NCI-H748 (cell line): ENCODE results near the gene COLQ.
"Not testable (repeated sequence)": the region's sequence is repeated elsewhere in the genome, so short reads cannot be mapped to it uniquely, and the experiment has no call there.

Experiments
- DNase-seq: peaks from one replicate; lab custom pipeline; 2025; ENCODE audit not compliant: unreplicated experiment; lab: John Stamatoyannopoulos, UW

The COLQ gene

GRCh38 chr3:15458212-15458780 lies 63.2 kb downstream of the COLQ start:
- DNase-seq = no peak

- not testable (repeated sequence) for DNase-seq
These were observed 64.6 kb downstream of the COLQ start for GRCh38 chr3:15456915-15457314.

DNA sequence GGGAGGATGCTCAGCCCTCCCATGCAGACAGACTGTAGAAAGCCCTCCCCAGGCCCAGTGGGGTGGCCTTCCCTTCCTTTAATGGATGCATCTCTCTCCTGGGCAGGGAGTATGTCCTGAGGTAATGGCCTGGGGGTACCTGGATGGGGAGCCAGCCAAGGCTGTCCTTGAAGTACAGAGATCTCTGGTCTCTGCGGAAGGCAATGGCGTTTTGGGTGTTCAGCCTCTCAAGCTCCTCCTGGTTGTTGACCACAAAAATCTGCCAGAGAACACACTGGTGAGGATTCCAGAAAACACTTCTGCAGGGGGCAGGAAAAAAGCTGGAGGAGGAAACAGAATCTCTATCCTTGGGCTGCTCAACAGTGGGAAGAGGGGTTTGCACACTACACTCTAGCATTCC lies 65.2 kb downstream of the COLQ start:
- DNase-seq = no peak

GRCh38 chr3:15455756-15456155 lies 65.8 kb downstream of the COLQ start:
- no peak for DNase-seq

DNA sequence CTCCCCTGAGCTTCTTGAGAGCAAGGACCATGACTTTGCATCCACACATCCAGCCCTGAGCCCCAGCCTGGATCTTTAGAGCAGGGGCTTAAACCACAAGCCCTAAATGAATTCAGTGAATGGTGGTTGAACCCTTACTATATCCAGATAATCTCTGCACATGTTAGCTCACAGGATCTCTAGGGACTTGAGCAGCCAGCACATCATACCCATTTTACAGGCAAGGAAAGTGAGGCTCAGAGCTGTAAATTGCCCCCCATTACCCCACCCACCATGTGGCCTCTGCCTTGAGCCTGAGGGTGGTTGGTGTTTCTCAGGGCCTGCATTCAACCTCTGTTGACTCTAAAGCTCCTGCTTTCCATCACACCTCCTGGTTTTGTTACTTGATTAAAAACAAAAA lies 66.5 kb downstream of the COLQ start:
- no peak for DNase-seq

DNA sequence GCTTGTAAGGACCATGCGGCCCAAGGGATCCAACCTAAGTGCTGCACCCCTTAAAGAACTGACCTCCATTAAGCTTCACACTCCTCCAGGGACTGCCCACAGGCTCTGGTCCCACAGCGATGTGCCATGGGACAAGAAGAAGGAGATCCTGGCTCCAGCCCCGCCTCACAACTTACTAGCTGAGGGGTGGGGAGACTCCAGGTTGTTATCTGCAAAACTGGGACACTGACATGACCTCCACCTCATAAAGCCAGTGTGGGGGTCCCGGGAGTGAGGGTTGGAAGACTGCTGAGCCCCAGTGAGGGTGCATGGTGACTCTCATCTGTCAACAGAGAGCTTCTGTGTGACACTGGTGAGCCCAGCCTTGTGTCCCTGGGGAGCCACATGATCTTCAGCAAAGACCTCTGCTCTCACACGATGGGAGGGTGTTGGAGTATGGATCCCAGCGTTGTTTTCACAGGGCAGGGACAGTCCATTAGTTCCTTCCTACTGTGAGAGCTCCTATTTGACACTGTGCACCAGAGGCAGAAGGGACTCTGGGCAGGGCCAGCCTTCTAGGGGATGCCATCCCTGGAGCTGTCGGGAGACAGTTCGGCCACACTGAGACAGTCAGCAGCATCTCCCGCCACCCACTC lies 67.4 kb downstream of the COLQ start:
- DNase-seq = no peak

GRCh38 chr3:15453501-15453900 lies 68.0 kb downstream of the COLQ start:
- no peak for DNase-seq

DNA sequence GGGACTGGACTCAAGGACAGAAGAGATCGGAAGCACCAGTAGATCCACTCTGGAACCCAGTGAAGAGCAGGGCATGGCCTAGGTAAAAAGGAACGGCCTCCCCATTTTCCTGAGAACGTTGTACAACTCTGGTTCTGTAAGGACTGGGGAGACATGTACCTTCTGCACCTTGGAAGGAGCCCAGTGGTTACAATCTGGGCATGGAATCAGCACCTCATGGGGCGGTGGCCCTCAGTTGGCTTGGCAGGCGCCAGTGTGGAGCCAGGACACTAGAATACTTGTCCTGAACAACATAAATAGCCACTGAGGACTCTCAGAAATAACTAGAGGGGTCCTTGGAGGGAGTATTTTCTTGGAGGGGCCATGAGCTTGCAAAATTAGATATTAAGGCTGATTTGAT lies 68.5 kb downstream of the COLQ start:
- DNase-seq = no peak

- no peak for DNase-seq
These were observed 69.3 kb downstream of the COLQ start for GRCh38 chr3:15452156-15452555.

GRCh38 chr3:15451216-15452113 lies 70.0 kb downstream of the COLQ start:
- DNase-seq = no peak

- DNase-seq = no peak
These were observed 70.9 kb downstream of the COLQ start for GRCh38 chr3:15450438-15451215.

GRCh38 chr3:15449489-15450224 lies 71.8 kb downstream of the COLQ start:
- DNase-seq = no peak

DNA sequence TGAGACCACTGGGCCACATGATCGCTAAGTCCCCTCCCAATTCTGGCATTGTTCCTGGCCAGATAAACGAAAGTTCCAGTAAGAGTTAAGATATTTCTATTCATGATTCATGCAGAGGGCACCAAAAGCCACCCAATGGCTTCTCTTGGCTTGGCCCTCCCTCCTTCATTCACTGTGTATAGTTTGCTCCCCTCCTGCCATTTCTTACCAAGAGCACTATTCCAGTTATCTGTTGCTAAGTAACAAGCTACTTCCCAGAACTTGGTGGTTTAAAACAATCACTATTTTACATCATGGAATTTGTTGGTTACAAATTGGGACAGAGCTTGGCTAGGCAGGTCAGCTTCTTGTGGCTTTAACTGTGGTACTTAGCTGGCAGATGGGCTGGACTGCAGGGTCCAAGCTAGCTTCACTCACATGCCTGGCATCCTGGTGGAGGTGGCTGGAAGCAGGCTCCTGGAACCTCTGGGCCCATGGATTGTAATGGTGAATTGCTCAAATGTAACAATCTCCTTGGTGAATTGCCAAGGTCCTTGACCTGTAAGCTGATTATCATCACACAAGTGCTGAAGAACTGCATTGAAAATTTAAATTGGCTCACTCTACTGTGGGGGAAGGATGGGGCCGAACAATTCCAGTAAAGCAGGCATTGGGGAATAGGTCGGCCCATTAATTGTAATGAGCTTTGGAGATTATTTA lies 77.5 kb downstream of the COLQ start:
- no peak for DNase-seq

- no peak for DNase-seq
These were observed 80.6 kb downstream of the COLQ start for GRCh38 chr3:15440891-15441290.

DNA sequence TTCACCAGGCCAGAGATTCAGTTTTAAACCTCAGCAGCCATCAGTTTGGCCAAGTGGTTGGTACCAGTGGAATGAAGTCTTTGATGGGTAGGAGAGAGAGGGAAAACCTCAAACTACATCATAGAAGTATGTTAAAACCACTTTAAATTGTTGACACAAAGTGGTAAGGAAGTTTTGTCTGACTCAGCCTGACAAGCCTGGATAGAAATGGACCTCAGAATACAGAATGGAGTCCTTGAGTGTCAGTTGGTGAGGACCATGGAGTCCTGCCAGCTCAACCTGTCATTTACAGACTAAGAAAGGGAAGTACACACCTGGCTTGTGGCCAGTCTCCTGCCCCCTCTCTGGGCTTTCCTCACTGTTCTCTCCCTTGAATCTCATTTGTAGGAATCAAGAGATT lies 82.0 kb downstream of the COLQ start:
- DNase-seq = no peak

DNA sequence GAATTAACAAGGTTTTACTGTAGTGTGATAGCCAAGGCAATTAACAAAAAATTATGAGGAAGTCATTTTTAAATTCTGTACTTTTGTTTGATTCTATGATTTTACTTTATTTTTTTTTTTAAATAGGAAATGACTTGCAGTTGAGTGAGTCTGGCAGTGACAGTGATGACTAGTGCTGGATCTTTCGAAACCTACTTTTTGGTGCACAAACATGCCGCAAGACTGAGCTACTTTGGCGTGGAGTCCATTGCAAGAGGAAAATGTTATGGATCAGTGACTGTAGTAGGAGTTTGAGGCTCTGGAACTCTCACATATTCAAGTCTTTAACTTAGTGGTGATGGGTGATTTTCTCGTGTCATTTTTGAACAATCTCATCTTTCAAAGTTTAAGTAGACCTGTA lies 82.5 kb downstream of the COLQ start:
- no peak for DNase-seq

GRCh38 chr3:15436246-15436645 lies 85.3 kb downstream of the COLQ start:
- no peak for DNase-seq

DNA sequence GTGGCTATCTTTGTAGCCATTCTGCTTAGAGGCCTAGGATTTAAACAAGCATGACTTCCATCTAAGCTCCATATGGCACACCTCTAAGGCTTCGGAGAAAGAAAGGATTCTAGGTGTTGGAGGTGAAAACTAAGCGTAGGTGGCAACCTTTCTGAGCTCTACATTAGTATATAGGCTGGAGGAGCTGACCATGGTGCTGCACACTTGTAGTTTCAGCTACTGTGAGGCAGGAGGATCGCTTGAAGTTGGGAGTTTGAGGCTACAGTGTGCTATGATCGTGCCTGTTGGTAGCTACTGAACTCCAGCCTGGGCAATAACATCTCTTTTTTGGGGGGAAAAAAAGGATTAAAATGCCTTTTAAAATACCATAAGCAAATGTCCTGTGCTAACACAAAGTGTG lies 86.8 kb downstream of the COLQ start:
- no peak for DNase-seq

- no peak for DNase-seq
These were observed 88.0 kb downstream of the COLQ start for GRCh38 chr3:15433531-15433930.

- no peak for DNase-seq
These were observed 90.2 kb downstream of the COLQ start for GRCh38 chr3:15431256-15431837.
